Measurements from ENCODE around the gene MAPT.
"Not testable (repeated sequence)": the region's sequence is repeated elsewhere in the genome, so short reads cannot be mapped to it uniquely, and the experiment has no call there.

MAPT gene

GRCh38 chr17:46001390-46002310 lies 107.3 kb downstream of the MAPT start:
- Histone ChIP-seq H3K4me3 (ENCODE audit: low read depth, low read length) (no peak overlapping the region), H3K36me3 (ENCODE audit: control insufficient read depth, insufficient read depth, low read length) (no peaks in the 10 kb centered on the region), H3K4me1 (ENCODE audit: control insufficient read depth, insufficient read depth, low read length) (no peaks in the 10 kb centered on the region), H3K9ac (ENCODE audit: low read length) (no peak overlapping the region), H3K27ac (ENCODE audit: low read depth, low read length) (no peak overlapping the region), H3K9me3 (ENCODE audit: control insufficient read depth, insufficient read depth, low read depth, low read length) (peaks cover 4% of the 10 kb centered on the region; the same call in 1 of the 2 replicates), H3K27me3 (ENCODE audit: control insufficient read depth, insufficient read depth, low read length) (no peaks in the 10 kb centered on the region)

GRCh38 chr17:46002311-46002972 lies 108.1 kb downstream of the MAPT start:
- Histone ChIP-seq H3K4me3 (ENCODE audit: low read depth, low read length) (no peak overlapping the region), H3K27ac (ENCODE audit: low read depth, low read length) (no peak overlapping the region), H3K36me3 (ENCODE audit: control insufficient read depth, insufficient read depth, low read length) (no peaks in the 10 kb centered on the region), H3K9ac (ENCODE audit: low read length) (no peak overlapping the region), H3K27me3 (ENCODE audit: control insufficient read depth, insufficient read depth, low read length) (no peaks in the 10 kb centered on the region), H3K4me1 (ENCODE audit: control insufficient read depth, insufficient read depth, low read length) (no peaks in the 10 kb centered on the region), H3K9me3 (ENCODE audit: control insufficient read depth, insufficient read depth, low read depth, low read length) (peaks cover 4% of the 10 kb centered on the region; the same call in 1 of the 2 replicates)

GRCh38 chr17:46002973-46003316 lies 108.6 kb downstream of the MAPT start:
- no peak overlapping the region for H3K9ac ChIP-seq (ENCODE audit: low read length)
- H3K9me3 ChIP-seq (ENCODE audit: control insufficient read depth, insufficient read depth, low read depth, low read length) = peaks cover 4% of the 10 kb centered on the region; the same call in 1 of the 2 replicates

DNA sequence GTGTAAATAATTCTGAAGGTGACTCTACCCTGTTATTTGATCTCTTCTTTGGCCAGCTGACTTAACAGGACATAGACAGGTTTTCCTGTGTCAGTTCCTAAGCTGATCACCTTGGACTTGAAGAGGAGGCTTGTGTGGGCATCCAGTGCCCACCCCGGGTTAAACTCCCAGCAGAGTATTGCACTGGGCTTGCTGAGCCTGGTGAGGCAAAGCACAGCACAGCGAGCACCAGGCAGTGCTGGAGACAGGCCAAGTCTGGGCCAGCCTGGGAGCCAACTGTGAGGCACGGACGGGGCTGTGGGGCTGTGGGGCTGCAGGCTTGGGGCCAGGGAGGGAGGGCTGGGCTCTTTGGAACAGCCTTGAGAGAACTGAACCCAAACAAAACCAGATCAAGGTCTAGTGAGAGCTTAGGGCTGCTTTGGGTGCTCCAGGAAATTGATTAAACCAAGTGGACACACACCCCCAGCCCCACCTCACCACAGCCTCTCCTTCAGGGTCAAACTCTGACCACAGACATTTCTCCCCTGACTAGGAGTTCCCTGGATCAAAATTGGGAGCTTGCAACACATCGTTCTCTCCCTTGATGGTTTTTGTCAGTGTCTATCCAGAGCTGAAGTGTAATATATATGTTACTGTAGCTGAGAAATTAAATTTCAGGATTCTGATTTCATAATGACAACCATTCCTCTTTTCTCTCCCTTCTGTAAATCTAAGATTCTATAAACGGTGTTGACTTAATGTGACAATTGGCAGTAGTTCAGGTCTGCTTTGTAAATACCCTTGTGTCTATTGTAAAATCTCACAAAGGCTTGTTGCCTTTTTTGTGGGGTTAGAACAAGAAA lies 109.8 kb downstream of the MAPT start:
- H3K9me3 ChIP-seq (ENCODE audit: control insufficient read depth, insufficient read depth, low read depth, low read length) = peaks cover 4% of the 10 kb centered on the region; the same call in 1 of the 2 replicates
- no peak overlapping the region for H3K27ac ChIP-seq (ENCODE audit: low read depth, low read length)
- H3K4me3 ChIP-seq (ENCODE audit: low read depth, low read length) = no peak overlapping the region
- no peaks in the 10 kb centered on the region for H3K4me1 ChIP-seq (ENCODE audit: control insufficient read depth, insufficient read depth, low read length)
- H3K36me3 ChIP-seq (ENCODE audit: control insufficient read depth, insufficient read depth, low read length) = no peaks in the 10 kb centered on the region
- H3K27me3 ChIP-seq (ENCODE audit: control insufficient read depth, insufficient read depth, low read length) = no peaks in the 10 kb centered on the region
- H3K9ac ChIP-seq (ENCODE audit: low read length) = no peak overlapping the region

More at GRCh38 chr17:46002973-46003316, 108.6 kb downstream of the MAPT start:
- H3K27ac ChIP-seq (ENCODE audit: low read depth, low read length) = no peak overlapping the region
- no peak overlapping the region for H3K4me3 ChIP-seq (ENCODE audit: low read depth, low read length)
- H3K4me1 ChIP-seq (ENCODE audit: control insufficient read depth, insufficient read depth, low read length) = no peaks in the 10 kb centered on the region
- H3K36me3 ChIP-seq (ENCODE audit: control insufficient read depth, insufficient read depth, low read length) = no peaks in the 10 kb centered on the region
- H3K27me3 ChIP-seq (ENCODE audit: control insufficient read depth, insufficient read depth, low read length) = no peaks in the 10 kb centered on the region

DNA sequence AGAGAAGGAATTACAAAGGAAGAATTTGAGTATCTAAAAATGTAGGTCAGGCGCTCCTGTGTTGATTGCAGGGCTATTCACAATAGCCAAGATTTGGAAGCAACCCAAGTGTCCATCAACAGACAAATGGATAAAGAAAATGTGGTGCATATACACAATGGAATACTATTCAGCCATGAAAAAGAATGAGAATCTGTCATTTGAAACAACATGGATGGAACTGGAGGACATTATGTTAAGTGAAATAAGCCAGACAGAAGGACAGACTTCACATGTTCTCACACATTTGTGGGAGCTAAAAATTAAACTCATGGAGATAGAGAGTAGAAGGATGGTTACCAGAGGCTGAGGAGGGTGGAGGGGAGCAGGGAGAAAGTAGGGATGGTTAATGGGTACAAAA lies 111.7 kb downstream of the MAPT start:
- H3K4me3 ChIP-seq (ENCODE audit: low read depth, low read length); H3K36me3 ChIP-seq (ENCODE audit: control insufficient read depth, insufficient read depth, low read length); H3K4me1 ChIP-seq (ENCODE audit: control insufficient read depth, insufficient read depth, low read length); H3K9ac ChIP-seq (ENCODE audit: low read length); H3K9me3 ChIP-seq (ENCODE audit: control insufficient read depth, insufficient read depth, low read depth, low read length); H3K27me3 ChIP-seq (ENCODE audit: control insufficient read depth, insufficient read depth, low read length); H3K27ac ChIP-seq (ENCODE audit: low read depth, low read length): not testable (repeated sequence)

- no peaks in the 10 kb centered on the region for H3K27me3 ChIP-seq (ENCODE audit: control insufficient read depth, insufficient read depth, low read length)
- no peaks in the 10 kb centered on the region for H3K4me1 ChIP-seq (ENCODE audit: control insufficient read depth, insufficient read depth, low read length)
- no peak overlapping the region for H3K4me3 ChIP-seq (ENCODE audit: low read depth, low read length)
- no peak overlapping the region for H3K9ac ChIP-seq (ENCODE audit: low read length)
- H3K27ac ChIP-seq (ENCODE audit: low read depth, low read length) = no peak overlapping the region
- no peaks in the 10 kb centered on the region for H3K36me3 ChIP-seq (ENCODE audit: control insufficient read depth, insufficient read depth, low read length)
- peaks cover 4% of the 10 kb centered on the region; the same call in 1 of the 2 replicates for H3K9me3 ChIP-seq (ENCODE audit: control insufficient read depth, insufficient read depth, low read depth, low read length)
Observed at GRCh38 chr17:46007461-46007965, 113.2 kb downstream of the MAPT start.

GRCh38 chr17:46008591-46008990 lies 114.2 kb downstream of the MAPT start:
- H3K27ac ChIP-seq (ENCODE audit: low read depth, low read length) = no peak overlapping the region
- no peaks in the 10 kb centered on the region for H3K4me1 ChIP-seq (ENCODE audit: control insufficient read depth, insufficient read depth, low read length)
- no peak overlapping the region for H3K4me3 ChIP-seq (ENCODE audit: low read depth, low read length)
- no peak overlapping the region for H3K9ac ChIP-seq (ENCODE audit: low read length)
- no peaks in the 10 kb centered on the region for H3K27me3 ChIP-seq (ENCODE audit: control insufficient read depth, insufficient read depth, low read length)
- H3K9me3 ChIP-seq (ENCODE audit: control insufficient read depth, insufficient read depth, low read depth, low read length) = peaks cover 4% of the 10 kb centered on the region; the same call in 1 of the 2 replicates
- no peaks in the 10 kb centered on the region for H3K36me3 ChIP-seq (ENCODE audit: control insufficient read depth, insufficient read depth, low read length)

GRCh38 chr17:46009681-46010596 lies 115.6 kb downstream of the MAPT start:
- peaks cover 4% of the 10 kb centered on the region; the same call in 1 of the 2 replicates for H3K9me3 ChIP-seq (ENCODE audit: control insufficient read depth, insufficient read depth, low read depth, low read length)
- H3K27ac ChIP-seq (ENCODE audit: low read depth, low read length) = no peak overlapping the region
- no peak overlapping the region for H3K9ac ChIP-seq (ENCODE audit: low read length)
- no peaks in the 10 kb centered on the region for H3K4me1 ChIP-seq (ENCODE audit: control insufficient read depth, insufficient read depth, low read length)
- H3K27me3 ChIP-seq (ENCODE audit: control insufficient read depth, insufficient read depth, low read length) = no peaks in the 10 kb centered on the region
- no peaks in the 10 kb centered on the region for H3K36me3 ChIP-seq (ENCODE audit: control insufficient read depth, insufficient read depth, low read length)
- no peak overlapping the region for H3K4me3 ChIP-seq (ENCODE audit: low read depth, low read length)

DNA sequence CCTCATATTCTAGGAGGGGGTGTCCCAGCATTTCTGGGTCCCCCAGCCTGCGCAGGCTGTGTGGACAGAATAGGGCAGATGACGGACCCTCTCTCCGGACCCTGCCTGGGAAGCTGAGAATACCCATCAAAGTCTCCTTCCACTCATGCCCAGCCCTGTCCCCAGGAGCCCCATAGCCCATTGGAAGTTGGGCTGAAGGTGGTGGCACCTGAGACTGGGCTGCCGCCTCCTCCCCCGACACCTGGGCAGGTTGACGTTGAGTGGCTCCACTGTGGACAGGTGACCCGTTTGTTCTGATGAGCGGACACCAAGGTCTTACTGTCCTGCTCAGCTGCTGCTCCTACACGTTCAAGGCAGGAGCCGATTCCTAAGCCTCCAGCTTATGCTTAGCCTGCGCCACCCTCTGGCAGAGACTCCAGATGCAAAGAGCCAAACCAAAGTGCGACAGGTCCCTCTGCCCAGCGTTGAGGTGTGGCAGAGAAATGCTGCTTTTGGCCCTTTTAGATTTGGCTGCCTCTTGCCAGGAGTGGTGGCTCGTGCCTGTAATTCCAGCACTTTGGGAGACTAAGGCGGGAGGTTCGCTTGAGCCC lies 116.3 kb downstream of the MAPT start:
- no peaks in the 10 kb centered on the region for H3K4me1 ChIP-seq (ENCODE audit: control insufficient read depth, insufficient read depth, low read length)
- no peak overlapping the region for H3K9ac ChIP-seq (ENCODE audit: low read length)
- H3K4me3 ChIP-seq (ENCODE audit: low read depth, low read length) = no peak overlapping the region
- H3K9me3 ChIP-seq (ENCODE audit: control insufficient read depth, insufficient read depth, low read depth, low read length) = peaks cover 4% of the 10 kb centered on the region; the same call in 1 of the 2 replicates
- H3K27ac ChIP-seq (ENCODE audit: low read depth, low read length) = no peak overlapping the region
- H3K27me3 ChIP-seq (ENCODE audit: control insufficient read depth, insufficient read depth, low read length) = no peaks in the 10 kb centered on the region
- no peaks in the 10 kb centered on the region for H3K36me3 ChIP-seq (ENCODE audit: control insufficient read depth, insufficient read depth, low read length)
